Fibroblast of lung (primary cell): ENCODE results near the gene SNRNP25. TPM values are rescaled to one million over a fixed set of nuclear protein-coding genes. Genes with fewer than 3 reads are reported as not detected.

ENCODE experiments used
- DNase-seq, 2 donors: peaks; one replicate each; pipeline versions ENCODE4 v3.0.0 to v3.0.0-alpha.2; 2010; ENCODE audit warnings: low read depth in 2 of 2
- H2AFZ ChIP-seq: 2 replicates; pipeline ENCODE4 v1.5.1; 2012; ENCODE audit warnings: low read length, control low read depth, inconsistent platforms
- H3K27ac ChIP-seq: 2 replicates; pipeline ENCODE4 v1.5.1; 2011; ENCODE audit warnings: low read length, control low read depth; ENCODE audit not compliant: insufficient read depth
- H3K27me3 ChIP-seq: 2 replicates; pipeline ENCODE4 v1.5.1; 2011; ENCODE audit warnings: mild to moderate bottlenecking, low read length; ENCODE audit not compliant: control insufficient read depth, insufficient read depth
- H3K36me3 ChIP-seq: 2 replicates; pipeline ENCODE4 v1.5.1; 2011; ENCODE audit warnings: low read length; ENCODE audit not compliant: control insufficient read depth, insufficient read depth
- H3K4me1 ChIP-seq: 2 replicates; pipeline ENCODE4 v1.5.1; 2011; ENCODE audit warnings: low read length; ENCODE audit not compliant: control insufficient read depth, insufficient read depth; ENCODE audit errors: extremely low read depth
- H3K4me2 ChIP-seq: 2 replicates; pipeline ENCODE4 v1.5.1; 2011; ENCODE audit warnings: low read length, control low read depth; ENCODE audit not compliant: insufficient read depth; ENCODE audit errors: extremely low read depth
- H3K4me3 ChIP-seq, 4 experiments: fragments of 200-600 bp in 1 of 4; sonication (generic) in 1 of 4; replicated peaks in 1 of 4; 2 replicates each; pipeline ENCODE4 v1.5.1; 2011 to 2016; ENCODE audit warnings: low read length in 4 of 4, low read depth in 3 of 4, mild to moderate bottlenecking in 3 of 4, control low read depth in 2 of 4, inconsistent platforms in 1 of 4, mixed read lengths in 1 of 4; ENCODE audit not compliant: insufficient read depth in 1 of 4; ENCODE audit errors: control extremely low read depth in 1 of 4
- H3K79me2 ChIP-seq: 2 replicates; pipeline ENCODE4 v1.5.1; 2012; ENCODE audit warnings: mild to moderate bottlenecking, low read length, inconsistent platforms; ENCODE audit not compliant: control insufficient read depth, insufficient read depth
- H3K9ac ChIP-seq: 2 replicates; pipeline ENCODE4 v1.5.1; 2011; ENCODE audit warnings: mild to moderate bottlenecking, low read length, control low read depth; ENCODE audit not compliant: insufficient read depth
- H3K9me3 ChIP-seq: 2 replicates; pipeline ENCODE4 v1.5.1; 2012; ENCODE audit warnings: low read depth, low read length; ENCODE audit not compliant: control insufficient read depth, insufficient read depth
- H4K20me1 ChIP-seq: 2 replicates; pipeline ENCODE4 v1.5.1; 2011; ENCODE audit warnings: low read length; ENCODE audit not compliant: control insufficient read depth, insufficient read depth; ENCODE audit errors: extremely low read depth
- CTCF ChIP-seq, 2 donors: IDR thresholded peaks in 1 of 2; conservative IDR thresholded peaks in 1 of 2; 1 replicate in 1 of 2; 2 replicates in 1 of 2; pipeline ENCODE4 v1.5.1; 2011 to 2012; ENCODE audit warnings: low read length in 2 of 2, control low read depth in 1 of 2, inconsistent platforms in 1 of 2, low read depth in 1 of 2, mild to moderate bottlenecking in 1 of 2
- EZH2 ChIP-seq: IDR thresholded peaks from 2 replicates; pipeline ENCODE4 v1.5.1; 2012; ENCODE audit warnings: low read length, control low read depth, mild to moderate bottlenecking; ENCODE audit errors: missing control alignments
- polyA plus RNA-seq, 2 donors: library from polyadenylated mRNA; depleted of rRNA in 1 of 2; stranded (reverse) in 1 of 2; unstranded in 1 of 2; fragments of >200 nt; gene quantifications; 2 replicates each; pipeline ENCODE4 v1.2.1, GENCODE V29; 2011 to 2012; ENCODE audit warnings: missing spikeins in 1 of 2
- total RNA-seq: library from RNA; depleted of rRNA; stranded (reverse); fragments of >200 nt; gene quantifications from 2 replicates; pipeline ENCODE4 v1.2.1, GENCODE V29; 2014

The SNRNP25 gene
- total and polyA plus RNA-seq, 2 donors (not counting 1 experiment from before 2014, with no cell fraction given), result 20.5 to 25.9 TPM

- H3K9me3 ChIP-seq, result no peaks in the 10 kb centered on the region
- no peak overlapping the region for H2AFZ ChIP-seq
- DNase-seq, result no peak
- no peaks in the 10 kb centered on the region for H4K20me1 ChIP-seq
- no peaks in the 10 kb centered on the region for H3K27me3 ChIP-seq
- peaks cover 7% of the 10 kb centered on the region for H3K4me1 ChIP-seq
- no peak overlapping the region for H3K9ac ChIP-seq
- H3K79me2 ChIP-seq, result peaks cover 18% of the 10 kb centered on the region
- TF ChIP-seq EZH2 (no peak), CTCF (conservative IDR thresholded peaks at IDR 0.05 in 1 of 2, IDR thresholded peaks at IDR 0.05 in 1 of 2; ENCODE audit: low read depth in 1 of 2, low read length in 2 of 2) (no peak)
- no peak overlapping the region for H3K27ac ChIP-seq
- H3K4me2 ChIP-seq, result no peak overlapping the region
- H3K4me3 ChIP-seq, result no peak overlapping the region
- peaks cover 63% of the 10 kb centered on the region for H3K36me3 ChIP-seq
Observed at GRCh38 chr16:60929-61878, 7.6 kb downstream of the SNRNP25 start.

- TF ChIP-seq CTCF (conservative IDR thresholded peaks at IDR 0.05 in 1 of 2, IDR thresholded peaks at IDR 0.05 in 1 of 2; ENCODE audit: low read depth in 1 of 2, low read length in 2 of 2), result no peak
- no peak for TF ChIP-seq EZH2
- H3K9ac ChIP-seq, result no peak overlapping the region
- peaks cover 58% of the 10 kb centered on the region for H3K36me3 ChIP-seq
- no peak overlapping the region for H2AFZ ChIP-seq
- H3K27me3 ChIP-seq, result no peaks in the 10 kb centered on the region
- peaks cover 25% of the 10 kb centered on the region for H3K79me2 ChIP-seq
- H3K4me3 ChIP-seq, result no peak overlapping the region
- H3K4me2 ChIP-seq, result no peak overlapping the region
- H4K20me1 ChIP-seq, result no peaks in the 10 kb centered on the region
- no peak overlapping the region for H3K27ac ChIP-seq
- no peaks in the 10 kb centered on the region for H3K9me3 ChIP-seq
- peaks cover 14% of the 10 kb centered on the region for H3K4me1 ChIP-seq
- DNase-seq, result no peak
Observed at GRCh38 chr16:61879-62281, 8.3 kb downstream of the SNRNP25 start.

- H3K4me3 ChIP-seq, result no peak overlapping the region
- H3K27ac ChIP-seq, result no peak overlapping the region
- H3K9ac ChIP-seq, result no peak overlapping the region
- H3K4me2 ChIP-seq, result no peak overlapping the region
- H3K9me3 ChIP-seq, result no peaks in the 10 kb centered on the region
- H2AFZ ChIP-seq, result no peak overlapping the region
- peaks cover 56% of the 10 kb centered on the region for H3K36me3 ChIP-seq
- DNase-seq, result no peak
- peaks cover 15% of the 10 kb centered on the region for H3K4me1 ChIP-seq
- no peak for TF ChIP-seq CTCF (conservative IDR thresholded peaks at IDR 0.05 in 1 of 2, IDR thresholded peaks at IDR 0.05 in 1 of 2; ENCODE audit: low read depth in 1 of 2, low read length in 2 of 2)
- TF ChIP-seq EZH2, result no peak
- no peaks in the 10 kb centered on the region for H3K27me3 ChIP-seq
- no peaks in the 10 kb centered on the region for H4K20me1 ChIP-seq
- H3K79me2 ChIP-seq, result peaks cover 30% of the 10 kb centered on the region
Observed at GRCh38 chr16:62283-62967, 8.8 kb downstream of the SNRNP25 start.
